GM10847 (cell line): ENCODE measurements around the gene CNOT9.

ENCODE experiments used
- POLR2A ChIP-seq: IDR thresholded peaks from 2 replicates; pipeline ENCODE4 v1.6.1; 2011; ENCODE audit not compliant: insufficient read length; ENCODE audit errors: extremely low read depth

The CNOT9 gene

GRCh38 chr2:218568190-218569037 lies at the start of gene CNOT9, which contains the start of gene USP37:
CNOT9 (plus strand) TSS chr2:218568839; CDS start chr2:218568955, 116 bp downstream.
USP37 (minus strand) TSS chr2:218568351; CDS start chr2:218558653, 9,698 bp downstream.
- TF ChIP-seq POLR2A: peak; percentile 58

GRCh38 chr2:218518876-218519275 lies 49.8 kb upstream of the CNOT9 start:
- no peak for TF ChIP-seq POLR2A

GRCh38 chr2:218523651-218524050 lies 45.0 kb upstream of the CNOT9 start:
- TF ChIP-seq POLR2A: no peak

- TF ChIP-seq POLR2A: no peak
These were observed 38.6 kb upstream of the CNOT9 start for GRCh38 chr2:218529990-218530389.

GRCh38 chr2:218536804-218537494 lies 31.7 kb upstream of the CNOT9 start:
- no peak for TF ChIP-seq POLR2A

GRCh38 chr2:218540015-218540414 lies 28.6 kb upstream of the CNOT9 start:
- TF ChIP-seq POLR2A: no peak

- TF ChIP-seq POLR2A: no peak
These were observed 22.6 kb upstream of the CNOT9 start for GRCh38 chr2:218546012-218546411.

- no peak for TF ChIP-seq POLR2A
These were observed 21.1 kb upstream of the CNOT9 start for GRCh38 chr2:218547511-218547910.

- no peak for TF ChIP-seq POLR2A
These were observed 20.7 kb upstream of the CNOT9 start for GRCh38 chr2:218547978-218548377.

GRCh38 chr2:218555527-218555926 lies 13.1 kb upstream of the CNOT9 start:
- no peak for TF ChIP-seq POLR2A

- TF ChIP-seq POLR2A: no peak
These were observed 10.7 kb upstream of the CNOT9 start for GRCh38 chr2:218557941-218558340.

GRCh38 chr2:218558986-218559385 lies 9.7 kb upstream of the CNOT9 start:
- no peak for TF ChIP-seq POLR2A

- TF ChIP-seq POLR2A: no peak
These were observed 4.6 kb upstream of the CNOT9 start for GRCh38 chr2:218564056-218564455.

- no peak for TF ChIP-seq POLR2A
These were observed 2.3 kb upstream of the CNOT9 start for GRCh38 chr2:218566296-218566695.

- no peak for TF ChIP-seq POLR2A
These were observed 846 bp upstream of the CNOT9 start for GRCh38 chr2:218567797-218568189.

GRCh38 chr2:218569038-218569431 lies 396 bp downstream of the CNOT9 start:
- peak; percentile 4 for TF ChIP-seq POLR2A
